ENCODE measurements around the gene ZNF329. TPM values are rescaled to one million over a fixed set of nuclear protein-coding genes. Genes with fewer than 3 reads are reported as not detected.

ZNF329 gene
- total and polyA plus RNA-seq, 2 of the 8 experiments (the other 6 are each of a cell fraction or from before 2014, with no cell fraction given) = 5.8 to 11.2 TPM

GRCh38 chr19:58088521-58089052, 62.0 kb downstream of the ZNF329 start:
- Histone ChIP-seq H4K5ac (ENCODE audit: insufficient read length, low read depth, low read length) (no peak overlapping the region), H3K4me1 (replicated peaks in 1 of 4; ENCODE audit: control insufficient read depth in 3 of 4, insufficient read depth in 4 of 4, low read length in 3 of 4) (0 out of 7 replicates have a peak, but pooled peaks cover 0 to 2% (median 0%) of the 10 kb centered on the region in 4 experiments), H2BK20ac (ENCODE audit: low read length) (no peak overlapping the region), H3K4me3 (ENCODE audit: extremely low read depth in 1 of 4, insufficient read depth in 2 of 4, low read depth in 3 of 4, low read length in 4 of 4) (no peak overlapping the region), H3K9ac (replicated peaks in 1 of 4; ENCODE audit: extremely low read depth in 1 of 4, low read depth in 3 of 4, low read length in 3 of 4) (no peak overlapping the region), H2BK12ac (ENCODE audit: low read depth, low read length) (no peak overlapping the region), H3K79me2 (ENCODE audit: control insufficient read depth in 1 of 2, insufficient read depth in 2 of 2, low read length in 2 of 2) (no peaks in the 10 kb centered on the region; a peak in 1 of 4 replicates), H3K56ac (replicated peaks; ENCODE audit: insufficient read length, low read depth, low read length) (no peak overlapping the region), H2BK5ac (ENCODE audit: low read depth, low read length) (no peak overlapping the region), H2BK120ac (replicated peaks; ENCODE audit: low read depth, low read length) (no peak overlapping the region), H3K18ac (ENCODE audit: extremely low read depth, low read length) (no peak overlapping the region), H3K23ac (ENCODE audit: insufficient read length) (no peak overlapping the region), H3K14ac (ENCODE audit: insufficient read length) (no peak overlapping the region), H3K4me2 (ENCODE audit: insufficient read depth in 1 of 2, low read depth in 2 of 2, low read length in 2 of 2) (no peak overlapping the region), H2AK5ac (ENCODE audit: low read depth, low read length) (no peak overlapping the region), H2BK15ac (ENCODE audit: low read length) (no peak overlapping the region), H3K79me1 (ENCODE audit: low read depth, low read length) (no peaks in the 10 kb centered on the region), H4K20me1 (replicated peaks in 1 of 2; ENCODE audit: control insufficient read depth in 1 of 2, insufficient read depth in 2 of 2, low read length in 2 of 2) (peaks cover 0 to 3% of the 10 kb centered on the region in 2 experiments), H3K36me3 (ENCODE audit: control insufficient read depth in 2 of 4, insufficient read depth in 4 of 4, low read length in 3 of 4) (peaks cover 2 to 34% (median 14%) of the 10 kb centered on the region in 4 experiments; a peak in 7 of 8 replicates), H4K8ac (ENCODE audit: extremely low read depth, insufficient read depth, low read length) (no peak overlapping the region), H2AFZ (ENCODE audit: low read length) (no peak overlapping the region), H4K91ac (replicated peaks; ENCODE audit: insufficient read length, low read length) (no peak overlapping the region), H3K9me3 (ENCODE audit: insufficient read depth in 2 of 2, low read depth in 1 of 2, low read length in 1 of 2) (no peaks in the 10 kb centered on the region; a peak in 1 of 4 replicates), H3K27me3 (replicated peaks in 1 of 4; ENCODE audit: control insufficient read depth in 3 of 4, extremely low read depth in 1 of 4, insufficient read depth in 3 of 4, low read length in 3 of 4) (no peaks in the 10 kb centered on the region), H3K23me2 (ENCODE audit: low read depth, low read length) (no peaks in the 10 kb centered on the region), H3K27ac (ENCODE audit: low read depth, low read length) (no peak overlapping the region), H3K4ac (replicated peaks; ENCODE audit: insufficient read length, low read depth, low read length) (no peak overlapping the region)
- CTCF ChIA-PET (ENCODE audit: partially characterized antibody) = interaction anchor here (1.0 to 5.8 kb wide), 3 partner anchors 11 to 44 kb away, joined by 3 to 43 read pairs (median 3); no protein-coding TSS in a partner anchor
- 94% methylated on average over 12 of the region's 13 CpGs; no CpG with 5 or more reads in 1 of the 2 experiments for WGBS, 2 experiments (ENCODE audit: extremely low coverage in 1 of 2, insufficient coverage in 1 of 2, insufficient read length in 1 of 2, insufficient replicate concordance in 2 of 2, low coverage in 1 of 2, low lambda C conversion rate in 2 of 2, missing lambda C conversion rate in 1 of 2)
- DNase-seq (ENCODE audit: low read depth in 1 of 2, low spot score in 2 of 2) = no peak
- FAIRE-seq = no peak
- POLR2A ChIA-PET (ENCODE audit: partially characterized antibody) = interaction anchor here (1.1 to 4.4 kb wide), 4 partner anchors 8 to 46 kb away, joined by 4 to 19 read pairs (median 8); partner anchors contain the start of genes ZNF135 and ZSCAN18
- no peak for TF ChIP-seq CEBPB (IDR thresholded peaks at IDR 0.05; ENCODE audit: low read depth, low read length)
- no peak for TF ChIP-seq TCF12 (IDR thresholded peaks at IDR 0.05; ENCODE audit: low read depth, low read length)
- no peak for TF ChIP-seq POLR2A (IDR thresholded peaks at IDR 0.05; ENCODE audit: control extremely low read depth in 1 of 2, low read depth in 2 of 2, low read length in 2 of 2)
- TF ChIP-seq POU5F1 (IDR thresholded peaks at IDR 0.05; ENCODE audit: low read depth, low read length) = no peak
- no peak for TF ChIP-seq SRF (IDR thresholded peaks at IDR 0.05; ENCODE audit: low read depth, low read length)
- TF ChIP-seq SP1 (IDR thresholded peaks at IDR 0.05; ENCODE audit: low read depth, low read length) = no peak
- TF ChIP-seq CBX8 (IDR thresholded peaks at IDR 0.05; ENCODE audit: borderline replicate concordance, low read depth, low read length) = no peak
- TF ChIP-seq EGR1 (IDR thresholded peaks at IDR 0.05; ENCODE audit: borderline replicate concordance, low read depth, low read length) = no peak
- TF ChIP-seq POLR2AphosphoS5 (IDR thresholded peaks at IDR 0.05; ENCODE audit: low read depth, low read length) = no peak
- TF ChIP-seq TAF1 (IDR thresholded peaks at IDR 0.05; ENCODE audit: low read depth, low read length) = no peak
- no peak for TF ChIP-seq ZNF274 (IDR thresholded peaks at IDR 0.05; ENCODE audit: borderline replicate concordance, extremely low read depth, low read length)
